Kidney capillary endothelial cell (primary cell): ENCODE results near the gene CAMTA1.
"Not testable (repeated sequence)": the region's sequence is repeated elsewhere in the genome, so short reads cannot be mapped to it uniquely, and the experiment has no call there.

Experiments used
- DNase-seq: peaks from one replicate; pipeline ENCODE4 v3.0.0-alpha.2; 2018; ENCODE audit warnings: low spot score

Gene CAMTA1

DNA sequence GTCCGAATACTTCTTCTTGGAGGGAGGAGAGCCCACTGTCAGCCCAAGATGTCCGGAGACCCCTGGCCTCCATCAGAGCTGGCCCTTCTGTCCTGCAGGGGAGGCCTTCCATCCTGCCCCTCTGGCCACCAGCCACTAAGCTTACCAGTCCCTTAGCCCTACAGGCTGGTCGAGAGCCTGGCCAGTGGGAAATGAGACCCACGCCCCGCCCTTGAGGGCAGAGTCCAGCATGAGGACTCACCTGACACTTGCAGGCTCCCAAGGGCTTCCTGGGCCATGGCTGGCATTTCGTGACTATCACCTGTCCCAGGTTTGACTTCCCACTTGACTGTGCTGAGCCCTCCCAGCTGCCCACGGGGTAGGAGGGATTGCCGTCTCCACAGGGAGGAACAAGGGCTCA lies 624.0 kb downstream of the CAMTA1 start:
- no peak for DNase-seq

DNA sequence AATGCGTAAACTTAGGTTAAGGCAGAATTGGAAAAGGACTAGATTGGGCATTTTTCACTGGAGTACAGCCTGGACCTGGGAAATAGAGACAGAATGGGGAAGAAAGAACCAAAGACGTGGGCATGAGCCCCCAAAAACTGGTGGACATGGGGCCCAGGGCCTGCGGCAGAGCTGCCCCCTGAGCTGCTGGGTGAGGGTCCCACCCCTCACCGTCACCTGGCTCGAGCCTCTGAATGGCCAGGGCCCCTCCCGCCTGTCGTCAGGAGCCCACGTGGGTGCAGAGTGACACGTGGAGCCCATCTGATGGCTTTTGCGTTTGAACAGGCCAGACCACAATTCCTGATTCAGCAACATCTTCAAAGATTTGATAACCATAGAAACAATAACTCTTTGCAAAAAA lies 624.9 kb downstream of the CAMTA1 start:
- DNase-seq: no peak

DNA sequence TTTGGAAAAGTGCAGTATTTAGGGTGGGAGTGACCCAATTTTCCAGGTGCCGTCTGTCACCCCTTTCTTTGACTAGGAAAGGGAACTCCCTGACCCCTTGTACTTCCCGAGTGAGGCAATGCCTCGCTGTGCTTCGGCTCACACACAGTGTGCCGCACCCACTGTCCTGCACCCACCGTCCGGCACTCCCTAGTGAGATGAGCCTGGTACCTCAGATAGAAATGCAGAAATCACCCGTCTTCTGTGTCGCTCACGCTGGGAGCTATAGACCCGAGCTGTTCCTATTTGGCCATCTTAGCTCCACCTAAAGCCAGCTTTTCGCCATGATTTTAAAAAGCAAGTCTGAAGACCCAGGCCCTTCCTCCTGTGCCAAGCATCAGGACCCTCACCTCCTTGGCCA lies 632.4 kb downstream of the CAMTA1 start:
- not testable (repeated sequence) for DNase-seq

DNA sequence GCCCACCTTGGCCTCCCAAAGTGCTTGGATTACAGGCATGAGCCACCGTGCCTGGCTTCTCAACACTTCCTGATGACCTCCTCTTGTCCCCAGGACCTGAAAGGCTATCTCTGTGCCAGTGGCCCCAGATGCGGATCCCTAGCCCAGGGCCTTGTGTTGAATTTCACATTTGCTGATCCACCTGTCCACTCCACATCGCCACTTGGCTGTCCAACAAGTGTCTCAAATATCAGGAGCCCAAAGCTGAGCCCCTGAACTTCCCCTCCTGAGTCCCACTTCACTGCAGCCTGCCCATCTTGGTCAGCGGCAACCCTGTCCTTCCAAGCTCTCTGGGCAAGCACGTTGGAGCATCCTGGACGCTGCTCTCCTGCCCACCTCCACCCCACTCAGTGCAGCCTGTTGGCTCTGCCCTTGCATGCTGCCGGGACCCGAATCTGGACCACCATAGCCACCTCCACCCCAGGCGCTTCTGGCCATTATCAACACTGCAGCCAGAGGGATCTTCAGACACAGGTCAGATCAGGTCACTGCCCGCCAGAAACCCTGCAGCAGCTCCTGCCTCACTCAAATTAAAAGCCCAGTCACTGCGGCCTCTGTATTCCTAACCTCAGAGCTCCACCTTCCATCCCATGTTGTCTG lies 633.3 kb downstream of the CAMTA1 start:
- DNase-seq: no peak

DNA sequence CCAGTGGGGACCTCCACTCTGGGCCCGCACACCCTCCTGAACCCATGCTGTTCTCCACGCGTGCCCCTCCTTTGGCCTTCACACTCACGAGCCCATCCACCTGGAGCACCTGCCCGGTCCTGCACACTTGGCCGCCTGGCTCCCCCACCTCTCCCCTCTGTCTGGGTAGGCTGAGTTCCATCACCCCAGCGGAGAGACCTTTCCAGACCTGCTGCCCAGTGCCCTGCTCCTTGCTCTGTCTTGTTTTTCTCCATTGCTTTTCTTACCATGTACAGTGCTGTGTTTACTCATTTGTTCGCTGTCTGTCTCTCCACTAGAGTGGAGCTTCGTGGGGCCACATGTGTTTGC lies 634.8 kb downstream of the CAMTA1 start:
- DNase-seq: no peak

DNA sequence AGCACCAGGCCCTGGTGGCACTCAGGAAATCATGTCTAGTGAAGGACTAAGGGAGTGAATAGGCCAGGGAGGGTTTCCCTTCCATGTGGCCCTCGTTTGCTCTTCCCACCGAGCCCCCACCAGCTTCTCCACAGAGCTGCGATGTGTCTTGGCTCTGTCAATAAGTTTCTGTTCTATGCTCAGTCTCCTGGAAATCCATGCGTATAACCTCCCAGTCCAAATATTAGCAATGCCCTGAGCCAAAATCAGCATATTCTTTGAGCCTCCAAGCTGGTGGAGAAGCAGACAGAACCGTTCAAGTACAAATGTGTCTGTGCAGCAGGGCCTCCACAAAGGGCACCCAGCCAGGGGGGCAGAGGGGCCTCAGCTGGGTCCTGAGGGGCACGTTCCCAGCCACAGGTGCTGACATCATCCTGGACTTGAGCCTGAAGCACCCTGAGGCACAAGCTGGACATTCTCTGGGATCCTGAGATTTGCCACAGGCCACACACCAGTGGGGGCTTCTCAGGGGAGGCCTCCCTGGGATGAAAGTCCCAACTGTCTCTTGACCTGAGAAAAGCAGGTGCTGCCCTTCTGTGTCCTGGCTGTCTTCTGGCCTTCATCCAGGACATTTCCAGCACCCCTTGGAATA lies 635.3 kb downstream of the CAMTA1 start:
- no peak for DNase-seq

DNA sequence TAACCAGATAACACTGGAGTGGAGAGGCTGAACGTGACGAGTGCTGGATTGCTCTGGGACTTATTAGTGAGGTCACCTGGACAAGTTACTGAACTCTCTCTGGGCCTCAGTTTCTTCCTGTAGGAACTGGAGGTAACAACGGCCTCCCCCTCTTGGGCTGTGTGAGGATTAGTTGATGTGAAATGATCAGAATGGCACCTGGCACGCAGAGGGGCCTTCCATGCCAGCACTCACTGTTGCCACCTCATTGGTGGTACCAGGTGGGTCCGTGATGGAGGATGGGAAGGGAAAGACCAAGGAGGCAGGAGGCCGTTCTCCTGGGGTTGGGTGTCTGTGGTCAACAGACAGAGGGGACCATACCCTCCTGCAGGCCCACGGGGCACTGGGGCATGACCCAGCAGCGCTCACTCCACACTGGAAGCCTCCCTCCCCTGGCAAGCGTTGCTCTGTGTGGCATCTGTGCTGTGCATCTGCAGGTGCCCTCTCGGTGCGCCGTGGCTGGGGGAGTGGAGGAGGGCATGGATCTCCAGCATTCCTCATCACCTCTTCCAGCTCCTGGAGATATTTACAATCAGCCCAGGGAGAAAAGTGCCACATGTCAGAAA lies 636.3 kb downstream of the CAMTA1 start:
- DNase-seq: no peak

DNA sequence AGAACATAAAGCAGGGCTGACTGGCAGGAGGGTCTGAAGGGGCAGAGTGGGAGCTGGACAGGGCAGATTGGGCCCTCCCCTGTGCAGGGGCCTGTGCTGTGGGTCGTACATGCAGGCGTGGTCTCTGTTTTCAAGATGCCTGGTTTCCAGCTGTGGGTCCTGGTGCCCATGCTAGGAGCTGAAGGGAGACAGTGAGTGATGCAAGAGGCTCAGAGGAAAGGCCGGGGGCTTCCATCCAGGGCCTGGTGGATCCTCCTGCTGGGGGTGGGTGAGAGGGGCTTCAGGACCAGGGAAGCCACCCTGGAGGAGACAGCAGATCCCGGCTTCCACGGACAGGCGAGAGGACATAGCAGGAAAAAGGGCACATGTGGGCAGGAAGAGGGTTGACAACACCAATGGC lies 636.8 kb downstream of the CAMTA1 start:
- no peak for DNase-seq

DNA sequence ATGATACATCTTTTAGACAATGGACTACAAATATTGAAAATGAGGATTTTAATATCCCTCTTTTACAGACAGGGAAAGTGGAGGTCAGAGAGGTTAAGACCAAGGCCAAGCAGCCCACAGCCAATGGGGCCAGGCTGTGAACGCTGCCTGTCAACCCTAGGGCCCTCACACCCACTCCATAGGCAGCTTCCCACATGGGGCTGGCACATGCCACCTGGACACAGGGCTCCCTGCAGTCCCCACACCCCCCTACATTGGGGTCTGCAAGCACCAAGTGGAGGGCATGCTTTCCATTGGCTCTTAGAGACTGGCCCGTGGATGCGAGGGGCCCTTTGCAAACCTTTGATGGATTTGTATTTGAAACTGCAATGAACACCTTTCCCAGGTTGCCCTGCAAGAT lies 637.3 kb downstream of the CAMTA1 start:
- DNase-seq: no peak

DNA sequence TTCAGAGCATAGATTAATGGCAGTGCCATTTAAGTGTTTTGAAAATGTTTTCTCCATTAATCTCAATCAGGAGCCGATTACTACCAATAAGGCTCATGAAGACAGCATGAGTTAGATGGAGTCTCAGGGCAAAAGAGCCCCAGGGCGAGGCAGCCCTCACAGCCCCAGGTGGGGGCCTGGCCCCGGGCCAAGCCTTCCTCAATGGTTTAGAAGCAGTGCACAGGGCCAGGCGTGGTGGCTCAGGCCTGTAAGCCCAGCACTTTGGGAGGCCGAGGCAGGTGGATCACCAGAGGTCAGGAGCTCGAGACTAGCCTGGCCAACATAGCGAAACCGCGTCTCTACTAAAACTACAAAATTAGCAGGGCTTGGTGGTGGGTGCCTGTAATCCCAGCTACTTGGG lies 637.7 kb downstream of the CAMTA1 start:
- no peak for DNase-seq

DNA sequence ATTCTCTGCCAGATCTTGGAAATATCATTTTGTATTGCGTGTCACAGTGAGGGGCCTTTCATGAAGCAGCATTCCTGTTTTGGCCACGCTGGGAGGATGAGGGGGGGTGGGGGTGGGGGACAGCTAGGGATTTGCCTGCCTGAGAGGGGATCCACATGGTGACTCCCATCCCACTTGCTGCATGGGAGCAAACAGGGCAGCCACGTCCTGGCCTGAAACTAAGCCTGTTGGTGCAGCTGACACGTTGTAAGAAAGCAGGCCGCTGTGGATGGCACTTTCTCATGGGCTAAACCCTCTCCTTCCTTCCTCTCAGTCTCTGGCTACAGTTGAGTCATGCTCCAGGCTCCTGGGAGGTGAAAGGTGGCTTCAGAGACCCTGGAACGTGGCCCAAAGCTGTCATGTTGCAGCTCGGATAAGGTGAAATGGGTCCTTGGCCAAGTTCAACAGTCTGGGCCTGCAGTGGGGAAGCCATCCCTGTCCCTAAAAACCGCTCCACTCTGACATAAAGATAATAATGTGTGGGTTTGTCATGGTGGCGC lies 639.2 kb downstream of the CAMTA1 start:
- DNase-seq: no peak

DNA sequence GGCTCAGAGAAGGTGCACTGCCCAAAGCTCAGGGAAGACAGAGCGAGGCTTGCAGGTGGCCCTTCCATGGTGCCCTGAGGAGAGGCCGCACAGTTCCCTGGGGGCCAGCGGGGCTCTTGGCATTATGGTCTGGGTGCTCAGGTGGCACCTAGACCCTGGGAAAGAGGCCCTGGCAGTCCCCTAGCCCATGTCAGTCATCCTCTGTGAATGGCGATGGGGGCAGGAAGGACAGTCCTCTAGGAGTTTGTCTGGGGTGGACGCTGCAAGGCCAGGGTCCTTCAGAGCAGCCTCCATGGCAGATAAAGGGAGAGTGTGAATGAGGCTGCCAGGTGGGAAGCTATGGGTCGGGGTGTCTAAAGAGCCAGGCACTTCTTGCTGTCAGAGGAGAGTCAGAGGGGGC lies 640.0 kb downstream of the CAMTA1 start:
- DNase-seq: no peak

DNA sequence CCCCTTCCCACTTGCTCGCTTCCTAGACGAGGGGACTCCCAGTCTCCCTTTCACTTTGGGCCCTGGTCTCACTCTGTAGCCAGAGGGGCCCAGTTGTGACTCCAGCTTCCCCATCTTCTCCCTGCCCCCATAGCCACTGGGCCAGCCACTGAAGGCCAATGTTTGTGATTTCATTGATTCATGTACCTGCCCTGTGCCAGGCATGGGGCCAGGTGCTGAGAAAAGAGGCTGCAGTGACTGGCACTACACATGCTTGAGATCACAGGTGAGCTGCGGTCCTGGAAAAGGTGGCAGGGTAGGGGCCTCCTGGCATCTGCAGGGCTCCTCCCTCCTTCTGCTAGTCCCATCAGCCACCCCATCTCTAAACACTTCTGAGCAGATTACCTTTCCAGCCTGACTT lies 640.5 kb downstream of the CAMTA1 start:
- DNase-seq: no peak

DNA sequence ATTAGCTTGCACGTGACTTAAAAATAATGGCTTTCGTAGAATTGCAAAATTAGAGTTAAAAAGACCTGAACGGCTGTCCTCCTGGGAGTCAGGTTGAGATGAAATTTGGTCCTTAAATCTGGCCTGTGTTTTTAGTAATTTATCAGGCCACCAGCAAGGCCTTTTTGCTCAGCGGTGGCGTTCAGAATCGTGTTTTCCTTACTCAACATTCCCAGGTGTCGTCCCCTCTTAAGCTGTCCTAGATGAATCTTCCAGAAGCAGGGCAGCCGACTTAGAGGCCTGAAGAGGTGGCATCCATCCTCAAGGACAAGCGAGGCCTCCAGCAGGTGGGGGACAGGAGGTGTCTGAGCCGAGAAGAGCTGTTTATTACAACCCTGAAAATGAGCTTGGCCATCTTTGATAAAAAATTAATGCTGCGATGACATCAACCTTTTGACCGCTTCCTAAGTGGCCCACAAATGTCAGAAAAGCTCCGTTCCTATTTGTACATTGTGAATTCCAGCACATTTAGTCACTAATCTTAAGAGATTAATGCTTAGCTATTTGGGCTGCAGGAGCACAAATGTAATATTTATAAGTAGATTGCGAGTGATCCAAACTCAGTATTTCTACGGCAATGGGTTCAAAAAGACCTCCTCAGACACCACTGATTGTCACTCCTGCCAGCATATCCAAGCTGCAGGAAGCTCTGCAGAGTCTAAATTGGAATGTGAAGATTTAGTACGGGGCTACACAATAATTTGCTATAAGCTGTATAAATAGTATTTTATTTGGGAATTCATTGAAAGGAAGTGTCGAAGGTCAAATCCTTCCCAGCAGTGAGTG lies 641.7 kb downstream of the CAMTA1 start:
- no peak for DNase-seq

DNA sequence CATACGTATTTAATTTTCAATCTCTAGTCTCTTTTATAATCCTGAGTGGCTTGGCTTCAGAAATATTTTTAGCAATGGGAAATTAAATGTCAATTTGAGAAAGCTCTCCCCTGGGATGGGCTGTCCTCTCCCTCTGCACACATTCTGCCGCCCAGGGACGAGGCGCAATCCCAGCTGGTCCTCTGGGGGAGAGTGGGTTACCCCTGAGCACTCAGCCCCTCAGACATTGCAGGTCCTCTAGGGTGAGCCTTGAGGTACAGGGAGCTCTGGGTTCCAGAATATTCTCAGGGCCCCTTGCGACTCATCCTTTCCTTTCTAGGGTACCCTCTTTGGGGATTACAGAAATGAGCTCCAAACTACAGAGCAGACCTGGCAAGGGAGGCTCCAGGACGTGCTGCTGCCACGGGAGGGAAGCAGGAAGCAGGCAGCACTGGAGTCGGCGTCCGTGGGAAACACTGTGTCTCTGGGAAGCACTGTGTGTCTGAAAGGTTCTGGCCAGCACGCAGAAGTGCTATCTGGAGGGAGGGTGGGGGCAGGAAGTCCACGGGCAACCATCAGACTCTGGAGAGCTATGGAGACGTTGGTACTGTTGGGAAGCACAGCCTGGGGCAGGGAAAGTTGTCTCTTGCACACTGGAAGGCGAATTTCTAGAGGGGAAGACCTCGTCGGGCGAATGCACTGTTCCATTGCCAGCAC lies 642.5 kb downstream of the CAMTA1 start:
- no peak for DNase-seq

DNA sequence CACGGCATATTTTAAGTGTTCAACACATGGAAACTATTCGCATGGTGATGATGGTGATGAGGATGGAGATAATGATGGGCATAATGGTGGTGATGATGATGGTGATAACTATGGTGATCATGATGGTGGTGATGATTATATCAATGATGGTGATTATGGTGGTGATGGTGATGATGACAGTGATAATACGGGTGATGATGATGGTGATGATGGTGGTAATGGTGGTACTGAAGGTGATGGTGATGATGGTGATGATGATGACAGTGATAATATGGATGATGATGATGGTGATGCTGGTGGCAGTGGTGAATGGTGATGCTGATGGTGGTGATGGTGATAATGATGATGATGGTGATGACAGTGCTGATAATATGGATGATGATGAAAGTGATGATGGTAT lies 644.0 kb downstream of the CAMTA1 start:
- no peak for DNase-seq

DNA sequence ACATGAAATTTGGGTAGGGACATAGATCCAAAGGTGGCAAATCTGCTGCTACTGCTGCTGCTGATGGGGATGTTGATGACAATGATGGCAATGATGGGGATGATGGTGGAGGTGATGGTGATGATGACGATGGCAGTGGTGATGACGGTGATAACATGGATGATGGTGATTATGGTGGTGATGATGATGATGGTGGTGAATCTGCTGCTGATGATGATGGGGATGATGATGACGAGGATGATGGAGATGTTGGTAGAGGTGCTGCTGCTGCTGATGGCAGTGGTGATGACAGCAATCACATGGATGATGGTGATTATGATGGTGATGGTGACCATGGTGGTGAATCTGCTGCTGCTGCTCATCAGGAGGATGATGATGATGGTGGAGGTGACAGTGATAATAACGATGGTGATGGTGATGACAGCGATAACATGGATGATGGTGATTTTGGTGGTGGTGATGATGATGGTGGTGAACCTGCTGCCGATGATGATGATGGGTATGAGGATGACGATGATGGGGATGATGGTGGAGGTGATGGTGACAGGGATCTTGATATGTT lies 644.9 kb downstream of the CAMTA1 start:
- DNase-seq: no peak

DNA sequence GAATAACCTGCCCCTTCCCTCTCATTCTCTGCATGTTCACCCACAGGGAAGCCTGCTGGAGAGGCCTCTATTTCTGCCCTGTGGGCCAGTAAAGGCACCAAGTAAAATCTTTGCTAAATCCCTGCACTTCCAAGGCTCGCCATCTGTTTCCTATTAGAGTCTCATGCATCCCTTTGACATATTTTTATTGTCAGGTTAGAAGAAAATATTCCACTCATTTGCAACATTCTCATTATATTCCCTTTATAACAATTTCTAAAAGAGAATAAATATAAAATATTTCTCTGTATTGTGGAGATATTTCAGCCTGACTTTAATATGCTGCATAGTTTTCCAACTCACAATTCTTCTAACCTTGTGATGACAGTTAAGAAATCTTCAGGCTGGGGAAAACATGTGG lies 645.4 kb downstream of the CAMTA1 start:
- no peak for DNase-seq

DNA sequence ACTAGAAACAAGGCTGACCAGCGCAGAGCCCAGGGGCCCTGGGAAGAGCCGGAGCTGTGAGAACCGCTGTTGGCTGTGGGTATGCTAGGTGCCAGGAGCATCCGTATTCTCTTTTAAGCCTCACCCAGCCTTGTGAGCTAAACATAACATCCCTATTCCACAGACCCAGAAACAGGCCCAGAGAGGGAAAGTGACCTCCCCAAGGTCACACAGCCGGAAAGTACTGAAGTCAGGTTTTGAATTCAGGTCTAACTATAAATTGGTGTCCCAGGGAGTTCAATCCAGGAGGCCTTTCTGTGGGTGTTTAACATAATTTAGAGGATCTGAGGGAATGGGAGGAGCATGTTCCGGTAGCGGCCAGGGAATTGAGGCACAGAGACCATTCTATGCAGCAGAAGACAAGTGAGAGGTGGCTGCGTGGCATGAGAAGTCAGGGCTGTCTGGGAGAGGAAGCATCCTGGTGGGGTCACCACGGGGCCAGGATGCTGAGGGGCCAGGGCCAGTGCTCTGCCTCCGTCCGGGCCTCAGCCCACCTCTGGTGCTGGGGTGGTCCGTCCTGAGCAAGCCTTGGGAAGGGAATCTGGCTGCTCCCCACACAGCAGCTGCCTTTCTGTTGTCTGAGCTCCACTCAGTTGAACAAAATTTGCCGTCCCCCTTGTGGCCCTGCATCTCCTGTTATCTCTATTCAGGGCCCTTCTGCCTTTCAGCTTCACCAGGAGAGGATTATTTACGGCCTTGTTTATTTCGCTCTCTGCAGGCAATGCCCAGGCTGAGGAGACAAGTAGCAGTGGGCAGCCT lies 647.0 kb downstream of the CAMTA1 start:
- no peak for DNase-seq

DNA sequence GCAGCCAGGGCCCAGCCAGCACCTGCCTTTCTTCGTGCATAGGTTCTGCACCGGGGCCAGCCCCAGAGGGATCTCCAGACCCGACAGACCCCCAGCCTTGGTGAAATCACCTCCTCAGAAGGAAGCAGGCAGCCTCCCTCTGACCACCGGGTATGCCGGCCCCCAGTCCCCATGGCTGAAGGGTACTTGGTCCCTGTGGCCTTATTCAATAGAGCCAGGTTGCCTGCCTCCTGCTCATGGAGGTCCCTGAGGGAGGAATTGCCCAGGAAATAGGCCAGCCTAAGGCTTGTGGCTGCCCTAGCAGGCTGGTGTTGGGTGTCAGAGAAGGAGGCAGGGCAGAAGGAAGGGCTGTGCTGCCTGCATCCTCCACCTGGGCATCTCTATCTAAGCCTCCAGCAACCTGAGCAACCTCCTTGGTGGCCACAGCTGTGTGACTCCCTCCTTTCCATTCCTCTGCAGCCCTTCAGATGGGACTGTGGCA lies 647.7 kb downstream of the CAMTA1 start:
- DNase-seq: no peak

DNA sequence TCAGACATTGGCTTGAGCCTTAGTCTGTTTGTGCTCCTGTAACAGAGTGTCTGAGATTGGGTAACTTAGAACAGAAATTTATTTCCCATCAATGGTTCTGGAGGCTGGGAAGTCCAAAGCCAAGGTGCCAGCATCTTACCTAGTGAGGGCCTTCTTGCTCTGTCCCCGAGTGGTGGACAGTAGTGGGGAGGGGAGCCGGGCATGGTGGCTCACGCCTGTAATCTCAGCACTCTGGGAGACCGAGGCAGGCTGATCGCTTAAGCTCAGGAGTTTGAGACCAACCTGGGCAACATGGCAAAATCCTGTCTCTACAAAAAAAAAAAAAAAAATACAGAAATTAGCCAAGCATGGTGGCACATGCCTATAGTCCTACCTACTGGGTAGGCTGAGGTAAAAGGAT lies 649.3 kb downstream of the CAMTA1 start:
- DNase-seq: no peak
